Keratinocyte (primary cell): ENCODE measurements around the gene DPH6. TPM values are rescaled to one million over a fixed set of nuclear protein-coding genes. Genes with fewer than 3 reads are reported as not detected.

Source experiments
- DNase-seq: peaks from one replicate; pipeline ENCODE4 v3.0.0-alpha.2; 2011; ENCODE audit warnings: low read depth, missing footprints, low spot score
- FAIRE-seq: peaks from 2 replicates; lab custom pipeline; 2011; peaks lifted over from hg19 to GRCh38; lab: Jason Lieb, UNC
- H2AFZ ChIP-seq: 2 replicates; pipeline ENCODE4 v1.6.0; 2012; ENCODE audit warnings: low read length, control low read depth, inconsistent platforms; ENCODE audit not compliant: control insufficient read depth
- H3K27ac ChIP-seq: 2 replicates; pipeline ENCODE4 v1.5.1; 2011; ENCODE audit warnings: low read length; ENCODE audit not compliant: control insufficient read depth, insufficient read depth
- H3K27me3 ChIP-seq: 3 replicates; pipeline ENCODE4 v1.6.0; 2011; ENCODE audit warnings: low read length; ENCODE audit not compliant: control insufficient read depth, insufficient read depth; ENCODE audit errors: extremely low read depth
- H3K36me3 ChIP-seq, 2 experiments: 2 replicates in 1 of 2; 3 replicates in 1 of 2; pipeline ENCODE4 v1.5.1; 2011; ENCODE audit warnings: low read length in 2 of 2, mild to moderate bottlenecking in 1 of 2; ENCODE audit not compliant: control insufficient read depth in 2 of 2, insufficient read depth in 2 of 2; ENCODE audit errors: extremely low read depth in 1 of 2
- H3K4me1 ChIP-seq: 3 replicates; pipeline ENCODE4 v1.5.1; 2011; ENCODE audit warnings: low read length; ENCODE audit not compliant: control insufficient read depth, insufficient read depth; ENCODE audit errors: extremely low read depth
- H3K4me2 ChIP-seq: 3 replicates; pipeline ENCODE4 v1.6.0; 2011; ENCODE audit warnings: low read depth, low read length; ENCODE audit not compliant: control insufficient read depth, insufficient read depth; ENCODE audit errors: extremely low read depth
- H3K4me3 ChIP-seq, 3 experiments: fragments of 200-600 bp in 1 of 3; sonication (generic) in 1 of 3; 2 replicates in 2 of 3; 3 replicates in 1 of 3; pipeline ENCODE4 v1.5.1; 2011 to 2016; ENCODE audit warnings: low read length in 3 of 3, mild to moderate bottlenecking in 3 of 3, control low read depth in 2 of 3, inconsistent platforms in 1 of 3, low read depth in 1 of 3, mixed read lengths in 1 of 3, mixed run types in 1 of 3, moderate library complexity in 1 of 3; ENCODE audit not compliant: control insufficient read depth in 2 of 3, insufficient read depth in 2 of 3; ENCODE audit errors: extremely low read depth in 1 of 3
- H3K79me2 ChIP-seq: 2 replicates; pipeline ENCODE4 v1.6.0; 2012; ENCODE audit warnings: low read length; ENCODE audit not compliant: control insufficient read depth, insufficient read depth
- H3K9ac ChIP-seq: 3 replicates; pipeline ENCODE4 v1.6.0; 2011; ENCODE audit warnings: low read length; ENCODE audit not compliant: control insufficient read depth, insufficient read depth; ENCODE audit errors: extremely low read depth
- H3K9me1 ChIP-seq: 3 replicates; pipeline ENCODE4 v1.6.0; 2011; ENCODE audit warnings: low read length; ENCODE audit not compliant: control insufficient read depth, insufficient read depth; ENCODE audit errors: extremely low read depth
- H3K9me3 ChIP-seq: 2 replicates; pipeline ENCODE4 v1.5.1; 2012; ENCODE audit warnings: low read depth, low read length; ENCODE audit not compliant: control insufficient read depth
- H4K20me1 ChIP-seq: 3 replicates; pipeline ENCODE4 v1.6.0; 2011; ENCODE audit warnings: low read length; ENCODE audit not compliant: control insufficient read depth, insufficient read depth; ENCODE audit errors: extremely low read depth
- CTCF ChIP-seq, 3 experiments: IDR thresholded peaks in 1 of 3; conservative IDR thresholded peaks in 1 of 3; optimal IDR thresholded peaks in 1 of 3; 2 replicates in 2 of 3; 3 replicates in 1 of 3; pipeline versions ENCODE3 to v1.5.1; 2011; ENCODE audit warnings: low read length in 3 of 3, mild to moderate bottlenecking in 3 of 3, moderate library complexity in 2 of 3, control low read depth in 1 of 3, inconsistent platforms in 1 of 3; ENCODE audit not compliant: insufficient read depth in 2 of 3; ENCODE audit errors: extremely low read depth in 1 of 3
- EZH2 ChIP-seq: IDR thresholded peaks from one replicate; pipeline ENCODE4 v1.6.1; 2012; ENCODE audit warnings: inconsistent platforms, mild to moderate bottlenecking, low read length, moderate library complexity
- dilution Hi-C: fragments of 300-500 bp; cut with MboI; formaldehyde crosslinking; loops from one replicate; pipeline ENCODE4 v1.7.0; 2020; ENCODE audit warnings: low sequenced_read_pairs; ENCODE audit not compliant: extremely low pct_ligation_motif_present
- polyA plus RNA-seq, 5 experiments: library from polyadenylated mRNA; depleted of rRNA in 3 of 5; stranded (reverse) in 3 of 5; stranded (forward) in 1 of 5; unstranded in 1 of 5; fragments of >200 nt; gene quantifications; 1 replicate in 1 of 5; 2 replicates in 3 of 5; 3 replicates in 1 of 5; pipeline versions ENCODE4 v1.2.1 to v1.2.3, GENCODE V29; 2011 to 2012; ENCODE audit warnings: missing spikeins in 2 of 5, low read depth in 1 of 5, low replicate concordance in 1 of 5

DPH6 gene
- polyA plus RNA-seq, 1 donor (not counting 4 experiments of a cell fraction or from before 2014, with no cell fraction given) = 13.6 TPM

GRCh38 chr15:35540021-35540420 is 5.9 kb downstream of the DPH6 start:
- H3K36me3 ChIP-seq = peaks cover 0 to 4% of the 10 kb centered on the region in 2 experiments
- dilution Hi-C loops = no loop called here
- no peak overlapping the region for H3K9ac ChIP-seq
- H3K4me1 ChIP-seq = peaks cover 5% of the 10 kb centered on the region
- no peaks in the 10 kb centered on the region for H3K9me3 ChIP-seq
- DNase-seq (no peak), FAIRE-seq (no peak)
- TF ChIP-seq EZH2 = no peak
- no peak for TF ChIP-seq CTCF (optimal IDR thresholded peaks at IDR 0.05 in 1 of 3, IDR thresholded peaks at IDR 0.05 in 1 of 3, conservative IDR thresholded peaks at IDR 0.05 in 1 of 3; ENCODE audit: extremely low read depth in 1 of 3, insufficient read depth in 2 of 3, low read length in 3 of 3)
- H3K27me3 ChIP-seq = no peaks in the 10 kb centered on the region
- no peaks in the 10 kb centered on the region for H3K9me1 ChIP-seq
- H3K27ac ChIP-seq = no peak overlapping the region
- no peak overlapping the region for H3K4me2 ChIP-seq
- peaks cover 2% of the 10 kb centered on the region for H3K79me2 ChIP-seq
- no peak overlapping the region for H3K4me3 ChIP-seq
- no peaks in the 10 kb centered on the region for H4K20me1 ChIP-seq
- no peak overlapping the region for H2AFZ ChIP-seq

- Histone ChIP-seq H4K20me1 (no peaks in the 10 kb centered on the region), H2AFZ (no peak overlapping the region), H3K27me3 (no peaks in the 10 kb centered on the region), H3K79me2 (no peaks in the 10 kb centered on the region), H3K27ac (no peak overlapping the region), H3K9ac (no peak overlapping the region), H3K9me1 (no peaks in the 10 kb centered on the region), H3K36me3 (peaks cover 0 to 4% of the 10 kb centered on the region in 2 experiments), H3K9me3 (no peaks in the 10 kb centered on the region), H3K4me2 (no peak overlapping the region), H3K4me3 (no peak overlapping the region), H3K4me1 (no peaks in the 10 kb centered on the region)
- dilution Hi-C loops = no loop called here
- TF ChIP-seq CTCF (optimal IDR thresholded peaks at IDR 0.05 in 1 of 3, IDR thresholded peaks at IDR 0.05 in 1 of 3, conservative IDR thresholded peaks at IDR 0.05 in 1 of 3; ENCODE audit: extremely low read depth in 1 of 3, insufficient read depth in 2 of 3, low read length in 3 of 3) (no peak), EZH2 (no peak)
- FAIRE-seq = no peak
- DNase-seq = no peak
Measured at GRCh38 chr15:35535365-35535916, 10.5 kb downstream of the DPH6 start.
